AG08396 (cell line): ENCODE results near the gene AKAP3.
A peak's percentile ranks its signal among the peaks of the same experiment; 100 is the strongest.

Experiments
- DNase-seq: peaks from one replicate; pipeline ENCODE4 v3.0.0; 2012; ENCODE audit warnings: low spot score, mixed read lengths

AKAP3 gene

GRCh38 chr12:4648501-4649357 lies at the start of gene AKAP3, which contains the start of gene NDUFA9:
Gene AKAP3, minus strand, starts transcription at chr12:4649051. Its CDS starts 10,855 bp downstream, at chr12:4638196.
Gene NDUFA9, plus strand, starts transcription at chr12:4649114. Its CDS starts 13 bp downstream, at chr12:4649127.
- peak; percentile 81 for DNase-seq

GRCh38 chr12:4690760-4691159 lies 41.9 kb upstream of the AKAP3 start:
- DNase-seq: no peak

GRCh38 chr12:4685317-4685716 lies 36.5 kb upstream of the AKAP3 start:
- no peak for DNase-seq

GRCh38 chr12:4681732-4682131 lies 32.9 kb upstream of the AKAP3 start:
- DNase-seq: no peak

- DNase-seq: no peak
Measured at GRCh38 chr12:4679711-4680110, 30.9 kb upstream of the AKAP3 start.

- no peak for DNase-seq
Measured at GRCh38 chr12:4665236-4665635, 16.4 kb upstream of the AKAP3 start.

GRCh38 chr12:4663971-4664505 lies 15.2 kb upstream of the AKAP3 start:
- DNase-seq: peak; percentile 62

GRCh38 chr12:4653691-4654090 lies 4.8 kb upstream of the AKAP3 start:
- DNase-seq: no peak

GRCh38 chr12:4653257-4653656 lies 4.4 kb upstream of the AKAP3 start:
- no peak for DNase-seq

- DNase-seq: no peak
Measured at GRCh38 chr12:4649358-4649661, 459 bp upstream of the AKAP3 start.

- no peak for DNase-seq
Measured at GRCh38 chr12:4648104-4648500, 749 bp downstream of the AKAP3 start.

GRCh38 chr12:4645023-4645422 lies 3.8 kb downstream of the AKAP3 start:
- no peak for DNase-seq

- no peak for DNase-seq
Measured at GRCh38 chr12:4643747-4644146, 5.1 kb downstream of the AKAP3 start.

GRCh38 chr12:4630262-4630661 lies 18.6 kb downstream of the AKAP3 start:
- no peak for DNase-seq

GRCh38 chr12:4628406-4628805 lies 20.4 kb downstream of the AKAP3 start:
- DNase-seq: no peak

GRCh38 chr12:4626543-4626942 lies 22.3 kb downstream of the AKAP3 start:
- DNase-seq: no peak

GRCh38 chr12:4621511-4621910 lies 27.3 kb downstream of the AKAP3 start:
- no peak for DNase-seq

- DNase-seq: no peak
Measured at GRCh38 chr12:4615667-4616066, 33.2 kb downstream of the AKAP3 start.

- no peak for DNase-seq
Measured at GRCh38 chr12:4610481-4610880, 38.4 kb downstream of the AKAP3 start.

GRCh38 chr12:4609071-4609470 lies 39.8 kb downstream of the AKAP3 start:
- no peak for DNase-seq

GRCh38 chr12:4607056-4607455 lies 41.8 kb downstream of the AKAP3 start:
- DNase-seq: no peak

GRCh38 chr12:4604684-4605193 lies 44.1 kb downstream of the AKAP3 start:
- peak; percentile 86 for DNase-seq

- DNase-seq: no peak
Measured at GRCh38 chr12:4603946-4604345, 44.9 kb downstream of the AKAP3 start.

GRCh38 chr12:4603421-4603820 lies 45.4 kb downstream of the AKAP3 start:
- DNase-seq: no peak
